Mesenteric fat pad (tissue), 1 donor: ENCODE data around the gene ATXN7. TPM values are rescaled to one million over a fixed set of nuclear protein-coding genes. Genes with fewer than 3 reads are reported as not detected.

ENCODE experiments used
- DNase-seq: peaks from one replicate; pipeline ENCODE4 v3.0.0-alpha.2; 2020; ENCODE audit warnings: low spot score
- total RNA-seq: library from RNA; stranded (reverse); fragmentation: NEBNext Ultra II Directional; extraction: Animal tissue kit (Norgen Biotek cat#: 25700); gene quantifications from one replicate; pipeline ENCODE4 v1.2.1, GENCODE V29; 2021
- donor health status: DM: yes; HTN: yes; CAD: no.

ATXN7 gene
- total RNA-seq, 1 donor from 2014 or later, result 42.3 TPM

GRCh38 chr3:64011685-64012084 is 148.0 kb downstream of the ATXN7 start:
- no peak for DNase-seq

- DNase-seq, result no peak
Observed at GRCh38 chr3:64016941-64017620, 153.4 kb downstream of the ATXN7 start.

- no peak for DNase-seq
Observed at GRCh38 chr3:64019271-64019670, 155.6 kb downstream of the ATXN7 start.

- no peak for DNase-seq
Observed at GRCh38 chr3:64019879-64020278, 156.2 kb downstream of the ATXN7 start.

- DNase-seq, result no peak
Observed at GRCh38 chr3:64021922-64022321, 158.3 kb downstream of the ATXN7 start.

GRCh38 chr3:64022451-64023186 is 159.0 kb downstream of the ATXN7 start:
- DNase-seq, result no peak

GRCh38 chr3:64023187-64023860 is 159.7 kb downstream of the ATXN7 start, which contains the start of gene PSMD6:
TSS of gene PSMD6 (minus strand) at chr3:64023494. CDS start at chr3:64023419, 75 bp downstream.
- DNase-seq, result peak; percentile 98

GRCh38 chr3:64023861-64024223 is 160.2 kb downstream of the ATXN7 start:
- DNase-seq, result no peak

- no peak for DNase-seq
Observed at GRCh38 chr3:64026346-64026745, 162.7 kb downstream of the ATXN7 start.

- no peak for DNase-seq
Observed at GRCh38 chr3:64027658-64028057, 164.0 kb downstream of the ATXN7 start.

GRCh38 chr3:64028754-64029153 is 165.1 kb downstream of the ATXN7 start:
- no peak for DNase-seq

GRCh38 chr3:64029287-64029686 is 165.6 kb downstream of the ATXN7 start:
- no peak for DNase-seq

GRCh38 chr3:64030741-64031140 is 167.1 kb downstream of the ATXN7 start:
- no peak for DNase-seq

GRCh38 chr3:64031540-64032508 is 168.2 kb downstream of the ATXN7 start:
- DNase-seq, result no peak

- no peak for DNase-seq
Observed at GRCh38 chr3:64033069-64033468, 169.4 kb downstream of the ATXN7 start.

- no peak for DNase-seq
Observed at GRCh38 chr3:64037084-64037483, 173.4 kb downstream of the ATXN7 start.

GRCh38 chr3:64038253-64038767 is 174.6 kb downstream of the ATXN7 start:
- no peak for DNase-seq

- no peak for DNase-seq
Observed at GRCh38 chr3:64039332-64039731, 175.7 kb downstream of the ATXN7 start.

GRCh38 chr3:64039981-64040733 is 176.5 kb downstream of the ATXN7 start:
- DNase-seq, result no peak

- no peak for DNase-seq
Observed at GRCh38 chr3:64042952-64043351, 179.3 kb downstream of the ATXN7 start.
